Measurements from ENCODE around the gene NCOA7. TPM values are rescaled to one million over a fixed set of nuclear protein-coding genes. Genes with fewer than 3 reads are reported as not detected.
A peak's percentile ranks its signal among the peaks of the same experiment; 100 is the strongest.

The NCOA7 gene
- polyA plus RNA-seq, 1 of the 3 experiments (the other 2 are of a cell fraction): 16.3 TPM

GRCh38 chr6:125751334-125751916 is 39.3 kb upstream of the NCOA7 start:
- Histone ChIP-seq H3K9ac (no peak overlapping the region), H3K9me3 (no peaks in the 10 kb centered on the region), H3K4me1 (ENCODE audit: control insufficient read depth in 1 of 2, insufficient read depth in 2 of 2, low read depth in 1 of 2, low read length in 1 of 2) (peaks cover 0 to 18% of the 10 kb centered on the region in 2 experiments; a peak in 2 of 4 replicates), H3K27me3 (ENCODE audit: insufficient read depth) (peaks cover 68% of the 10 kb centered on the region), H4K20me1 (ENCODE audit: insufficient read depth) (no peaks in the 10 kb centered on the region), H2AFZ (ENCODE audit: low read depth) (no peak overlapping the region), H3K79me2 (ENCODE audit: insufficient read depth) (no peaks in the 10 kb centered on the region), H3K4me3 (ENCODE audit: low read depth in 2 of 2, low read length in 1 of 2) (no peak overlapping the region), H3K36me3 (replicated peaks in 1 of 2; ENCODE audit: control insufficient read depth in 1 of 2, insufficient read depth in 2 of 2, low read length in 1 of 2) (no peaks in the 10 kb centered on the region), H3K27ac (ENCODE audit: low read depth in 2 of 2, low read length in 1 of 2) (no peak overlapping the region), H3K4me2 (no peak overlapping the region), H3K9me2 (no peaks in the 10 kb centered on the region), H3F3A (replicated peaks; ENCODE audit: insufficient read depth) (no peaks in the 10 kb centered on the region)
- 21% methylated on average over 6 of the region's 6 CpGs for WGBS (ENCODE audit: low lambda C conversion rate)
- CTCF ChIA-PET: interaction anchor here (0.9 to 3.3 kb wide), 5 partner anchors 11 to 443 kb away, joined by 3 to 23 read pairs (median 7); no protein-coding TSS in a partner anchor
- TF ChIP-seq POLR2AphosphoS5 (IDR thresholded peaks at IDR 0.05; ENCODE audit: low read depth, low read length): no peak
- POLR2A ChIA-PET: interaction anchor here (0.8 kb wide), 1 partner anchor 10 kb away, joined by 3 read pairs; no protein-coding TSS in a partner anchor
- no peak for DNase-seq

- Histone ChIP-seq H3F3A (replicated peaks; ENCODE audit: insufficient read depth) (no peaks in the 10 kb centered on the region), H3K79me2 (ENCODE audit: insufficient read depth) (no peaks in the 10 kb centered on the region), H4K20me1 (ENCODE audit: insufficient read depth) (no peaks in the 10 kb centered on the region), H3K9me3 (no peaks in the 10 kb centered on the region), H3K36me3 (replicated peaks in 1 of 2; ENCODE audit: control insufficient read depth in 1 of 2, insufficient read depth in 2 of 2, low read length in 1 of 2) (no peaks in the 10 kb centered on the region), H3K27ac (ENCODE audit: low read depth in 2 of 2, low read length in 1 of 2) (no peak overlapping the region), H3K4me3 (ENCODE audit: low read depth in 2 of 2, low read length in 1 of 2) (no peak overlapping the region), H2AFZ (ENCODE audit: low read depth) (no peak overlapping the region), H3K9me2 (no peaks in the 10 kb centered on the region), H3K9ac (no peak overlapping the region), H3K27me3 (ENCODE audit: insufficient read depth) (peaks cover 68% of the 10 kb centered on the region), H3K4me2 (no peak overlapping the region), H3K4me1 (ENCODE audit: control insufficient read depth in 1 of 2, insufficient read depth in 2 of 2, low read depth in 1 of 2, low read length in 1 of 2) (peaks cover 0 to 13% of the 10 kb centered on the region in 2 experiments; a peak in 1 of 4 replicates)
- CTCF ChIA-PET: interaction anchor here (0.9 to 10.5 kb wide), 10 partner anchors 8 to 461 kb away, joined by 3 to 278 read pairs (median 5); no protein-coding TSS in a partner anchor
- 30% methylated on average over 2 of the region's 2 CpGs for WGBS (ENCODE audit: low lambda C conversion rate)
- POLR2A ChIA-PET: no interaction called here
- no peak for DNase-seq
- TF ChIP-seq GATA2 (CRISPR knock-in tag; IDR thresholded peaks at IDR 0.05) (no peak), YY1 (IDR thresholded peaks at IDR 0.05; ENCODE audit: low read depth) (no peak)
Measured at GRCh38 chr6:125752773-125753172, 38.0 kb upstream of the NCOA7 start.

- no peak overlapping the region for H2AFZ ChIP-seq (ENCODE audit: low read depth)
- no peak overlapping the region for H3K27ac ChIP-seq (ENCODE audit: low read depth in 2 of 2, low read length in 1 of 2)
- H3K4me3 ChIP-seq (ENCODE audit: low read depth in 2 of 2, low read length in 1 of 2): no peak overlapping the region
- no peak overlapping the region for H3K9ac ChIP-seq
- H3K27me3 ChIP-seq (ENCODE audit: insufficient read depth): peaks cover 63% of the 10 kb centered on the region
- POLR2A ChIA-PET: no interaction called here
- H3F3A ChIP-seq (replicated peaks; ENCODE audit: insufficient read depth): no peaks in the 10 kb centered on the region
- CTCF ChIA-PET: interaction anchor here (0.6 to 10.5 kb wide), 15 partner anchors 9 to 600 kb away, joined by 3 to 278 read pairs (median 4); partner anchors contain the start of gene TPD52L1
- DNase-seq: no peak
- 16% methylated on average over 5 of the region's 5 CpGs for WGBS (ENCODE audit: low lambda C conversion rate)
- no peaks in the 10 kb centered on the region for H3K79me2 ChIP-seq (ENCODE audit: insufficient read depth)
- no peaks in the 10 kb centered on the region for H3K36me3 ChIP-seq (replicated peaks in 1 of 2; ENCODE audit: control insufficient read depth in 1 of 2, insufficient read depth in 2 of 2, low read length in 1 of 2)
- no peaks in the 10 kb centered on the region for H3K9me3 ChIP-seq
- peaks cover 0 to 13% of the 10 kb centered on the region in 2 experiments; a peak in 1 of 4 replicates for H3K4me1 ChIP-seq (ENCODE audit: control insufficient read depth in 1 of 2, insufficient read depth in 2 of 2, low read depth in 1 of 2, low read length in 1 of 2)
- H3K9me2 ChIP-seq: no peaks in the 10 kb centered on the region
- no peaks in the 10 kb centered on the region for H4K20me1 ChIP-seq (ENCODE audit: insufficient read depth)
- no peak overlapping the region for H3K4me2 ChIP-seq
- TF ChIP-seq SIN3A (IDR thresholded peaks at IDR 0.05; ENCODE audit: borderline replicate concordance, low read depth, low read length): no peak
- TF ChIP-seq IRF3 (IDR thresholded peaks at IDR 0.05; ENCODE audit: low read depth, low read length): no peak
- no peak for TF ChIP-seq MEF2A (IDR thresholded peaks at IDR 0.05; ENCODE audit: borderline replicate concordance, low read depth)
- TF ChIP-seq GATA2 (CRISPR knock-in tag; IDR thresholded peaks at IDR 0.05): no peak
- peak; percentile 16; the same call in 1 of the 2 replicates for TF ChIP-seq SMC3 (IDR thresholded peaks at IDR 0.05; ENCODE audit: low read depth, low read length)
- no peak for TF ChIP-seq FOSL2 (IDR thresholded peaks at IDR 0.05; ENCODE audit: borderline replicate concordance, low read depth)
- TF ChIP-seq, protein P1, sequence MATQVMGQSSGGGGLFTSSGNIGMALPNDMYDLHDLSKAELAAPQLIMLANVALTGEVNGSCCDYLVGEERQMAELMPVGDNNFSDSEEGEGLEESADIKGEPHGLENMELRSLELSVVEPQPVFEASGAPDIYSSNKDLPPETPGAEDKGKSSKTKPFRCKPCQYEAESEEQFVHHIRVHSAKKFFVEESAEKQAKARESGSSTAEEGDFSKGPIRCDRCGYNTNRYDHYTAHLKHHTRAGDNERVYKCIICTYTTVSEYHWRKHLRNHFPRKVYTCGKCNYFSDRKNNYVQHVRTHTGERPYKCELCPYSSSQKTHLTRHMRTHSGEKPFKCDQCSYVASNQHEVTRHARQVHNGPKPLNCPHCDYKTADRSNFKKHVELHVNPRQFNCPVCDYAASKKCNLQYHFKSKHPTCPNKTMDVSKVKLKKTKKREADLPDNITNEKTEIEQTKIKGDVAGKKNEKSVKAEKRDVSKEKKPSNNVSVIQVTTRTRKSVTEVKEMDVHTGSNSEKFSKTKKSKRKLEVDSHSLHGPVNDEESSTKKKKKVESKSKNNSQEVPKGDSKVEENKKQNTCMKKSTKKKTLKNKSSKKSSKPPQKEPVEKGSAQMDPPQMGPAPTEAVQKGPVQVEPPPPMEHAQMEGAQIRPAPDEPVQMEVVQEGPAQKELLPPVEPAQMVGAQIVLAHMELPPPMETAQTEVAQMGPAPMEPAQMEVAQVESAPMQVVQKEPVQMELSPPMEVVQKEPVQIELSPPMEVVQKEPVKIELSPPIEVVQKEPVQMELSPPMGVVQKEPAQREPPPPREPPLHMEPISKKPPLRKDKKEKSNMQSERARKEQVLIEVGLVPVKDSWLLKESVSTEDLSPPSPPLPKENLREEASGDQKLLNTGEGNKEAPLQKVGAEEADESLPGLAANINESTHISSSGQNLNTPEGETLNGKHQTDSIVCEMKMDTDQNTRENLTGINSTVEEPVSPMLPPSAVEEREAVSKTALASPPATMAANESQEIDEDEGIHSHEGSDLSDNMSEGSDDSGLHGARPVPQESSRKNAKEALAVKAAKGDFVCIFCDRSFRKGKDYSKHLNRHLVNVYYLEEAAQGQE (IDR thresholded peaks at IDR 0.05; ENCODE audit: low read depth, low read length): no peak
- TF ChIP-seq TEAD4 (IDR thresholded peaks at IDR 0.05; ENCODE audit: borderline replicate concordance, insufficient read depth): no peak
- no peak for TF ChIP-seq GABPA (IDR thresholded peaks at IDR 0.05; ENCODE audit: low read depth)
- no peak for TF ChIP-seq JUND (IDR thresholded peaks at IDR 0.05)
- TF ChIP-seq MXI1 (IDR thresholded peaks at IDR 0.05; ENCODE audit: low read depth, low read length): no peak
- no peak for TF ChIP-seq USF1 (IDR thresholded peaks at IDR 0.05; ENCODE audit: borderline replicate concordance, low read depth)
- no peak for TF ChIP-seq RXRA (IDR thresholded peaks at IDR 0.05; ENCODE audit: borderline replicate concordance, low read depth)
Measured at GRCh38 chr6:125753218-125753936, 37.4 kb upstream of the NCOA7 start.

All from SK-N-SH (cell line).